Left lung (tissue), 10 donors: Measurements from ENCODE around the gene AHDC1. TPM values are rescaled to one million over a fixed set of nuclear protein-coding genes. Genes with fewer than 3 reads are reported as not detected.

Experiments used
- ATAC-seq: fragments of 200-7000 bp; cut with Tn5 transposase; one replicate; pipeline ENCODE4 v1.9.1; 2020; ENCODE audit warnings: moderate library complexity
- DNase-seq, 4 donors: peaks; one replicate each; pipeline ENCODE4 v3.0.0-alpha.2; 2013 to 2020
- H3K27ac ChIP-seq, 2 donors: fragments of 200-600 bp; sonication (generic) in 1 of 2; one replicate each; pipeline versions ENCODE4 v1.5.0 to v1.8.0; 2020 to 2021
- H3K27me3 ChIP-seq, 2 donors: fragments of 200-600 bp; sonication (generic) in 1 of 2; one replicate each; pipeline versions ENCODE4 v1.5.0 to v1.8.0; 2020 to 2021
- H3K36me3 ChIP-seq, 2 donors: fragments of 200-600 bp; sonication (generic) in 1 of 2; one replicate each; pipeline versions ENCODE4 v1.5.0 to v1.8.0; 2020 to 2021
- H3K4me1 ChIP-seq, 2 donors: fragments of 200-600 bp; one replicate each; pipeline ENCODE4 v1.8.0; 2021
- H3K4me3 ChIP-seq, 2 donors: fragments of 200-600 bp; sonication (generic) in 1 of 2; one replicate each; pipeline versions ENCODE4 v1.5.0 to v1.8.0; 2020 to 2021; ENCODE audit warnings: mild to moderate bottlenecking in 1 of 2
- H3K9me3 ChIP-seq, 2 donors: fragments of 200-600 bp; sonication (generic) in 1 of 2; one replicate each; pipeline versions ENCODE4 v1.5.0 to v1.8.0; 2020 to 2021
- intact Hi-C, 2 donors: fragments of 100-400 bp; cut with DNase I; formaldehyde crosslinking; loops; one replicate each; pipeline versions ENCODE4 v1.11.2 to v1.14.2; 2022
- polyA plus RNA-seq, 6 donors: library from polyadenylated mRNA; unstranded; fragments of 120-200 nt; gene quantifications; one replicate each; pipeline ENCODE4 v1.2.1, GENCODE V29; 2013; ENCODE audit not compliant: insufficient read length in 6 of 6
- total RNA-seq, 2 donors: library from RNA; stranded (reverse); fragmentation: NEBNext Ultra II Directional; extraction: Animal tissue kit (Norgen Biotek cat#: 25700); gene quantifications; one replicate each; pipeline ENCODE4 v1.2.1, GENCODE V29; 2021
- TF ChIP-seq, protein P1 (sequence below), 2 donors: fragments of 200-600 bp; sonication (generic) in 1 of 2; IDR thresholded peaks; one replicate each; pipeline versions ENCODE4 v1.5.0 to v1.8.0; 2021; ENCODE audit warnings: antibody characterized with exemption in 2 of 2
- donor health status: DM: no; HTN: yes; CAD: no.
- donor health status: DM: no; HTN: no; CAD: no.

Gene AHDC1
- total and polyA plus RNA-seq, 8 donors, result 32.2 to 48.8 (median 41.2) TPM

DNA sequence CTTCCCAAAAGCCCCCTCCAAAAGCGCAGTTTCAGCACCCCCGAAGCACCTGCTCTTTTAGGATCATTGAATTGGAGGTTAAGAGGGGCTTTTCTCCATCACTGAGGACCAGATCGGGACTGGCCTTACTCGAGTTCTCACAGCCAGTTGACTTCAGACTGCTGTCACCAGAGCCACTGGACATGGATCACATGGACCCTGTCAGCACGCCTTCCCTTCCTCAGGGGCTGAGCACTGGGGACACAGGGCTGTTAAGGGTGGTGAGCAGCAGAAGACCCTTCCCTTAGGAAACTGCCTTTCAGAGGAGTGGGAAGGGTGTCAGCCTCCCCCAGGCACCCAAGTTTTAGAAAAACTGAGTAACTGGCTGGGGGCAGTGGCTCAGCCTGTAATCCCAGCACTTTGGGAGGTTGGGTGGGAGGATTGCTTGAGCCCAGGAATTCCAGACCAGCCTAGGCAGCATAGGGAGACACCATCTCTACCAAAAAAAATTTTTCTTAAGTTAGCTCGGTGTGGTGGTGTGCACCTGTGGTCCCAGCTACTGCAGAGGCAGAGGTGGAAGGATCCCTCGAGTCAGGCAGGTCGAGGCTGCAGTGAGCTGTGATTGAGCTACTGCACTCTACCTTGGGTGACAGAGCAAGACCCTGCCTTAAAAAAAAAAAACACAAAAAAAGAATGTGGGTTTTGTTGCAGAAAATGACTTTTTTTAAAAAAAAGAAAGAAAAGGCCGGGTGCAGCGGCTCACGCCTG is 31.6 kb upstream of the AHDC1 start:
- DNase-seq, result peak in 1 of 4 donors; percentile 13
- intact Hi-C loops, result no loop called here

DNA sequence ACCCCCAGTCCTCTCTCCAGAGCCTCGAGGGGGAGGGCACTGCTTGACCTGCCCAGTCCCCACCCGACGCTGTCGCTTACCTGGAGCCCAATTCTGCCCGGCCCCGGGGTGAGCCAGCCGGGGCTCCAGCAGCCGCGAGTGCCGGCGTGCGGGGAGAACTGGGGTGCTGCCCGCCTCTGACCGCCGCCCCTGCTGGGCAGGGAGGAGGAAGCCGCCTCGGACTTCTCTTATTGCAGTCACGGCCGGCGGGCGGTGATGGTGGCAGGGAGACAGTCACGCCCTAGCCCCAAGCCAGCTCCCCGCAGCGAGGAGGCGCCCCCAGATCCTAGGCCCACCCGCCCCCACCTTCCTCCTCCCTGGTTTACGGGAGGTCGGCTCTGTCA is 31.0 kb upstream of the AHDC1 start, which contains the start of gene FGR:
Gene FGR (minus strand): TSS at position 201 of the 383 bp plus-strand sequence. CDS start 11,269 bp downstream, outside the sequence.
- intact Hi-C loops, result no loop called here
- Histone ChIP-seq H3K4me1 (peaks cover 0 to 69% of the 10 kb centered on the region in 2 donors), H3K36me3 (no peaks in the 10 kb centered on the region)

More for the DNA sequence above, 31.6 kb upstream of the AHDC1 start:
- H3K4me1 ChIP-seq, result peaks cover 0 to 64% of the 10 kb centered on the region in 2 donors
- TF ChIP-seq, protein P1, sequence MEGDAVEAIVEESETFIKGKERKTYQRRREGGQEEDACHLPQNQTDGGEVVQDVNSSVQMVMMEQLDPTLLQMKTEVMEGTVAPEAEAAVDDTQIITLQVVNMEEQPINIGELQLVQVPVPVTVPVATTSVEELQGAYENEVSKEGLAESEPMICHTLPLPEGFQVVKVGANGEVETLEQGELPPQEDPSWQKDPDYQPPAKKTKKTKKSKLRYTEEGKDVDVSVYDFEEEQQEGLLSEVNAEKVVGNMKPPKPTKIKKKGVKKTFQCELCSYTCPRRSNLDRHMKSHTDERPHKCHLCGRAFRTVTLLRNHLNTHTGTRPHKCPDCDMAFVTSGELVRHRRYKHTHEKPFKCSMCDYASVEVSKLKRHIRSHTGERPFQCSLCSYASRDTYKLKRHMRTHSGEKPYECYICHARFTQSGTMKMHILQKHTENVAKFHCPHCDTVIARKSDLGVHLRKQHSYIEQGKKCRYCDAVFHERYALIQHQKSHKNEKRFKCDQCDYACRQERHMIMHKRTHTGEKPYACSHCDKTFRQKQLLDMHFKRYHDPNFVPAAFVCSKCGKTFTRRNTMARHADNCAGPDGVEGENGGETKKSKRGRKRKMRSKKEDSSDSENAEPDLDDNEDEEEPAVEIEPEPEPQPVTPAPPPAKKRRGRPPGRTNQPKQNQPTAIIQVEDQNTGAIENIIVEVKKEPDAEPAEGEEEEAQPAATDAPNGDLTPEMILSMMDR (IDR thresholded peaks at IDR 0.05), result no peak
- H3K9me3 ChIP-seq, result no peaks in the 10 kb centered on the region
- H3K27me3 ChIP-seq, result peaks cover 0 to 14% of the 10 kb centered on the region in 2 donors
- no peaks in the 10 kb centered on the region for H3K36me3 ChIP-seq
- no peak for ATAC-seq
- peak overlapping the region; percentile 78 to 95 for H3K27ac ChIP-seq
- peak overlapping the region in 1 of 2 donors; percentile 63 for H3K4me3 ChIP-seq

DNA sequence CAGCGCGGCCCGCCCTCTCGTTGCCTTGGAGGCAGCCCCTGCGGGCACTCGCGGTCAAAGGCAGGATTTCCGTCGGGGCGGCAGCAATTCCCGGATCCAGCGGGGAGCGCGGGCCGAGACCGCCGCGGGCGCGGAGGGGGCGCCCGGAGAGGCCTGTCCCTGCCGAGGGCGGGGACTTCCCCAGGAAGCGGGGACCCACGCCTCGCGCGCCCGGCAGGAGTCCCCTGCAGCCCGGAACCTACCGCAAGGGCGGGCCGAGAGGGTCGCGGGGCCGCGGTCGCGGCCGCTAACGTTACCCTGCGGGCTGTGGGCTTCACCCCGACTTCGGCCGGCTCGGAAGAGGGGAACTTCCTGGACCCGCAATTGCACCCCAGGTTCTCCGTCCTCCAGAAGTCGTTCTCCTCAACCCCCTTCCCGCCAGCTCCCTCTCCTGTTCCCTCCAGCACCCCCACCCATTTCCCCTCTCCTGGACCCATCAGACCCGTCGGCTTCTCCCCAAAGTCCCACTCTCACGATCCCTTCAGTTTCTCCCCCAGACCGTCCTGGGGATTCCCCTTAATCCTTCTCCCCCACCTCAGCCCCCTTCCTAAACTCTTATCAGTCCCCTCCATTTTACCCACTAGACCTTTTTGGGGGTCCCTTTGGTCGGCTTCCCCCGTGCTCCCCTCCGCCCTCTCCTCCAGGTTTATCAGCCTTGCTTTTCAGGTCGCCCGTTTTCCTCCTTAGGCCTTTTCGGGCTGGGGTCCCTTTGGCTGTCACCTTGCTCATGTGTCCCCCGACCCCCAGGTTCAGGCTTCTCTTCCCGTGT is 30.4 kb upstream of the AHDC1 start:
- TF ChIP-seq, protein P1 (IDR thresholded peaks at IDR 0.05), result peak in 1 of 2 donors; percentile 20
- no peaks in the 10 kb centered on the region for H3K36me3 ChIP-seq
- peak overlapping the region; percentile 34 to 63 for H3K4me3 ChIP-seq
- H3K27me3 ChIP-seq, result peaks cover 0 to 14% of the 10 kb centered on the region in 2 donors
- H3K9me3 ChIP-seq, result no peaks in the 10 kb centered on the region
- DNase-seq (peak in 2 of 4 donors; percentile 51 to 93), ATAC-seq (peak; percentile 53)
- peak overlapping the region; percentile 78 to 95 for H3K27ac ChIP-seq
- H3K4me1 ChIP-seq, result peaks cover 0 to 75% of the 10 kb centered on the region in 2 donors
- intact Hi-C loops, result no loop called here

More for the DNA sequence above, 31.0 kb upstream of the AHDC1 start, which contains the start of gene FGR:
- DNase-seq (peak in 2 of 4 donors; percentile 73 to 96), ATAC-seq (peak; percentile 41)
- Histone ChIP-seq H3K4me3 (peak within 1 kb of the TSS; percentile 34 to 63), H3K27ac (peak within 1 kb of the TSS; percentile 78 to 95), H3K27me3 (peaks cover 0 to 14% of the 10 kb centered on the region in 2 donors), H3K9me3 (no peaks in the 10 kb centered on the region)
- TF ChIP-seq, protein P1 (IDR thresholded peaks at IDR 0.05), result peak in 1 of 2 donors; percentile 10

DNA sequence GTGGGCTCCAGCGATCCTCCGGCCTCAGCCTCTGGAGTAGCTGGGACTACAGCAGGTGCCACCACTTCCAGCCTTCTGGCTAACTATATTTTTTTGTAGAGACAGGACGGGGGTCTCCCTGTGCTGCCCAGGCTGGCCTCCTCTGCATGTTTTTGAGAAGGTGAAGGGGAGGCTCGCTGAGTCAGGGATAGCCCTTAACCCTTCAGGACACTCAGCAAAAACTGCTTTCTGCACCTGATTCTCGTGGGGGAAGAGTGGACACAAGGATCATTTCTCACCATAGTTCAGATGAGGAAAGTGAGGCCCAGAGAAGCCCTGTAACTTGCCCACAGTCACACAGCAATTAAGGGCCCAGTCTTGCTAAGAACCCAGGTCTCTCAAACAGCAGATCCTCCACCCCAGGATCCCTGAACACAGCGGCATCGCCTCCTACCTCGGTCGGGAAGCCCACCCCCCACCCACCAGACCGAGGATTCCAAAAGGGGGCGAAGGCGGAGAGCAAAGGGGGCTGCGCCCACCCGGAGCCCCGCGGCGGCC is 29.8 kb upstream of the AHDC1 start:
- peak overlapping the region; percentile 34 to 63 for H3K4me3 ChIP-seq
- H3K4me1 ChIP-seq, result peaks cover 5 to 82% of the 10 kb centered on the region in 2 donors
- H3K27ac ChIP-seq, result peak overlapping the region; percentile 78 to 95
- intact Hi-C loops, result no loop called here
- TF ChIP-seq, protein P1 (IDR thresholded peaks at IDR 0.05), result no peak
- peak in 1 of 4 donors; percentile 15 for DNase-seq
- H3K27me3 ChIP-seq, result peaks cover 0 to 14% of the 10 kb centered on the region in 2 donors
- no peaks in the 10 kb centered on the region for H3K9me3 ChIP-seq
- ATAC-seq, result no peak
- H3K36me3 ChIP-seq, result no peaks in the 10 kb centered on the region
